ENCODE data around the gene ZMYM5.

DNA sequence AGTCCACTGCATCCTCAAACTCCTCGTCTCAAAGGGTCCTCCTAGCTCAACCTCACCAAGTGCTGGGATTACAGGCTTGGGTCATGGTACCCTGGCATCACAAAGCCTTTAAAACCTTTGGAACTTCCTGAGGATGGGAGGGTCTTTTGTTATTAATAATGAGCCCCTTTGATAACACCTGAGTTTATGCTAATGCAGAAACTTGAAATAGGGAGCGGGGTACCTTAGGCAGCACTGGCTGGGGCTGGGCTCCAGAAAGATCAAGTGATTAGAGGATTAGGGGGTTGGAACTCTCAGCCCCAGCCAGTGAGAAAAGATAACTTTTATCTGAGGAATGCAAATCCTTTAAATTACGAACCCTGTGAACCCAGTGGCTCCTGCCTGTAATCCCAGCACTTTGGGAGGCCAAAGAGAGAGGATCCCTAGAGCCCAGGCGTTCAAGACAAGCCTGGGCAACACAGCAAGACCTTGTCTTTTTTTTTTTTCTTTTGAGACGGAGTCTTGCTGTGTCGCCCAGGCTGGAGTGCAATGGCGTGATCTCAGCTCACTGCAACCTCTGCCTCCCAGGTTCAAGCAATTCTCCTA is 71.4 kb downstream of the ZMYM5 start:
- TF ChIP-seq POLR2A (IDR thresholded peaks at IDR 0.05; ENCODE audit: low read depth, low read length) = no peak
- TF ChIP-seq POLR2AphosphoS5 (IDR thresholded peaks at IDR 0.05; ENCODE audit: low read depth, low read length) = no peak
